GM08714 (cell line): ENCODE measurements around the gene TRERF1.

Experiments
- H3K4me3 ChIP-seq: fragments of 200-500 bp; sonication (Bioruptor generic); 2 replicates; pipeline ENCODE4 v1.5.1; 2014; ENCODE audit warnings: mild to moderate bottlenecking, low read length, inconsistent platforms
- ZNF274 ChIP-seq: IDR thresholded peaks from 2 replicates; pipeline ENCODE4 v1.6.1; 2012; ENCODE audit warnings: mild to moderate bottlenecking, low read depth, low read length

TRERF1 gene

DNA sequence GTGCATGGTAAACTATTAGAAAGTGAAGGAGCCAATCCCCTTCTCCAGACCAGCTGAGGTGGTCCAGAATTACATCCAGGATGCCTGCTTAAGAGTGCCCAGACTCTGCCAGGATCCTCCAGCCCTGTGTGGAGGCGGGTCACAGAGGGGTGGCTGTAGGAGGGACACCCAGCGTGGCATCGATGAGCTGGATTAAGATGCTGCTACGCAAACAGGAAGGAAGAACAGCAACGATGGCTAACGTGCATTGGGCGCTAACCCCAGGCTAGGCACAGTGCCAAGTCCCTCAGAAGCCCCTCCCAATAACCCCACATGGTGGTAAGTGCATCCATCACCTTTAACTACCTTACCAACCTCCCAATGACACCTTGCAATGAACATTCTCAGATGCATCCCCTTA, 170.2 kb downstream of the TRERF1 start:
- no peak overlapping the region for H3K4me3 ChIP-seq
- no peak for TF ChIP-seq ZNF274

DNA sequence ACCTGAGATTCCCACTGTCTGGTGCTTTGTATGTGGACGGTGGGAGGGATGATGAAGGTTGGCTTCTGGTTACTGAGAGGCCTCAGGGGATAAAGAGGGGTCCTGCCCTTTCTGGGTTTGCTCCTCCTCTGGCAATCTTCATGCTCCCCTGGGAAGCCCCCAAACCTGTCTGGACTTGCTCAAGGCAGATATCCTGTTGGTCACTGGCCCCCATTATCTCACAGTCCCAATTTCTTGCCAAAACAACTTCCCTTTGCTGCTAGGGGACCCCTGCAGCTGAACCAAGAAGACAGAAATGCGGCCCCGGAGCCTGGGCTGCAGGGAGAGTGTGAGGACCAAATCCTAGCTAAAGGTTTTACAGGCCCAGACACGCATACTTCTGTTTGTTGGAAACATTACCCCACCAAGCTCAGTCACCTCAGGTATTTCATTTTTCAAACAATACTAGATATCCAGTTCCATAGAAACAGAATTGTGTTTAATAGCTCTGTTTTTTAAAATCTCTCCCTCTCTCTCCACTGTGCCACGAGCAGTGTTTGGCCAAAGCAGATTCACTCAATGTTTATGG, 170.7 kb downstream of the TRERF1 start:
- TF ChIP-seq ZNF274 = no peak
- no peak overlapping the region for H3K4me3 ChIP-seq

DNA sequence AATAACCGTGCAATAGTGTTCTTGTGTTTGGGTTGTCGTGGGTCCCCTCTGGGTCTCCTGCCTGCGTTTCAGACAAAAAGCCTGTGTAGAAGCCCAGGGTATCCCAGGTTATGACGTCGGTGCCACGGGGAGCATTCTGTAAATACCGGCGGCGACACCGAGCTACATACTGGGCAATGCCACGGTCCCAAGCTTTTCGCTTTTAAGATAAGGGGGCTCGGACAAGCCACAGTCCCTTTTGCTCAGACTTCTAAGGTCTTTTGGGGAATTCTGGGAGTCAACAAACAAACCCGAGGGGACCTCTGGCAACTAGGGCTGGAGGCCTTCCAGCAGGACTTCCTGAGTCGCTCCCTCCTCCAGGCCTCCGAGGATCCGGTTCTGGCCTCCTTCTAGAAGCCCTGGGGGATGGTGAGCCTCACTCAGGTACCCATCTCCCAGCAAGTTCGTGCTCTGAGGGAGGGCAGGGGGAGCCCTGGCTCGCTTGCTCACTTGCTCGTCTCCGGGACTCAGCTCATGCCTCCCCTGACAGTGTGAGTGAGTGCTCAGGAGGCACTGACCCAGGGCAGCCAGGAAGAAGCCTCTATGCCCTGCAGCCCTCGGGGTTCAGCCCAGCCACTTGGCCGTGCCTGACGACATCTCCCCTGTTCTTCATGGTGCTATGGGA, 171.6 kb downstream of the TRERF1 start:
- no peak overlapping the region for H3K4me3 ChIP-seq
- no peak for TF ChIP-seq ZNF274

DNA sequence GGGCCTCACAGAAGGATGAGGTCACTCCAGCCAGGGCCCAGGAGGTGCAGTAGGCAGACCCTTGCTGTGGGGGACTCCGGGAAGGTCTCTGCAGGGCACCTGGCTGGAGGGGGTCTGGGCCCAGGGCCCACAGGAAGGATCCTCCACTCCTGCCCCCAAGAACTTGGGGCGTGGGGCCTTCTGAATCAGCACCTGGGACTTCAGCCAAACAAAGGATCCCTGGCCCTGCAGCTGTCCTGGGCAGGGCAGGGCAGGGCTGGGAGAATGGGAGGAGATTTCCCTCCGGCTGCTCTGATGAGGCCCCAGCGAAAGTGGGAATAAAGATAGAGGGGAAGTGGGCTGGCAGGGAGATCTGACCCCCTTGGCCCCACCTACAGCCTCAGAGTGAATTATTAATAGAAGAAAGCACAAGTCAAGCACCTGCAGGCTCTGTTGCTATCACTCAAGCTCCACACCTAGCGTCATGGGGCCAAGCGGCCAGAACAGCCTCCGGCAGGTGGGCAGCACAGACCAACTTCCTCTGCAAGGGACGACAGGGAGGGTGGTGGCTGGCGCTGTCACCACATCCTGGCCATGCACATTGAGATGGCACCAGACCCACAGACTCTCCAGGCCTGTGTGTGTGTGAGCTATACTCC, 172.5 kb downstream of the TRERF1 start:
- TF ChIP-seq ZNF274 = no peak
- no peak overlapping the region for H3K4me3 ChIP-seq

DNA sequence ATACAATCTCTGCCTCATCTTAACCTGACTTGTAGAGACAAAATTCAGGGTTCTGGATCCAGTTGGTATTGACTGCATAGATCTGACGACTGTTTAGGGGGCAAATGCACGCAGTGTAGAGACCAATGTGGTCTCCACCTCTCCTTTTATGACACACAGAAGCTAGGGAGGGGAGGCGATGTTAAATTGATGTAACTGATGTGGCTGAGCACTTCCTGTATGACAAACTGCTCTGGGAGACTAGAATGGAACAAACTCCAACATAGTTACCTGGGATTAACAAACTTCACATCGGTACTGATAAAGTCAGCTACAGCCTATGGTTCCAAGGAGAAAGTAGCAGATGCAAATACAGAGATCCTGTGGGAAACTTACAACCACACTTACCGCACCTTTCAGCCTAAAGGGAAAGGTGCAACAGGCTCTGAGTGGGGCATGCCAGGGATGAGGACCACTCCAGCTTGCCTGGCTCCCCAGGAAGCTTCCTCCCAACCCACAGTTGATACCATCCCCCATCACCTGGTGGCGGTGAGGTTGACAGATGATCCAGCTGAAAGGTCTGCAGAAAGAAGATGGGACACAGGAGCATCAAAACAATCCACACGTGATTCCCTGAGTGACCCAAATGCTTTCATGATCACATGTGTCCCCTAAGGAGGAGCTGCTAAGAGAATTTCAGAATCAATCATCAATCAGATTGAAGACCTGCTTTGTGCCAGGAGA, 173.4 kb downstream of the TRERF1 start:
- H3K4me3 ChIP-seq = no peak overlapping the region
- no peak for TF ChIP-seq ZNF274

DNA sequence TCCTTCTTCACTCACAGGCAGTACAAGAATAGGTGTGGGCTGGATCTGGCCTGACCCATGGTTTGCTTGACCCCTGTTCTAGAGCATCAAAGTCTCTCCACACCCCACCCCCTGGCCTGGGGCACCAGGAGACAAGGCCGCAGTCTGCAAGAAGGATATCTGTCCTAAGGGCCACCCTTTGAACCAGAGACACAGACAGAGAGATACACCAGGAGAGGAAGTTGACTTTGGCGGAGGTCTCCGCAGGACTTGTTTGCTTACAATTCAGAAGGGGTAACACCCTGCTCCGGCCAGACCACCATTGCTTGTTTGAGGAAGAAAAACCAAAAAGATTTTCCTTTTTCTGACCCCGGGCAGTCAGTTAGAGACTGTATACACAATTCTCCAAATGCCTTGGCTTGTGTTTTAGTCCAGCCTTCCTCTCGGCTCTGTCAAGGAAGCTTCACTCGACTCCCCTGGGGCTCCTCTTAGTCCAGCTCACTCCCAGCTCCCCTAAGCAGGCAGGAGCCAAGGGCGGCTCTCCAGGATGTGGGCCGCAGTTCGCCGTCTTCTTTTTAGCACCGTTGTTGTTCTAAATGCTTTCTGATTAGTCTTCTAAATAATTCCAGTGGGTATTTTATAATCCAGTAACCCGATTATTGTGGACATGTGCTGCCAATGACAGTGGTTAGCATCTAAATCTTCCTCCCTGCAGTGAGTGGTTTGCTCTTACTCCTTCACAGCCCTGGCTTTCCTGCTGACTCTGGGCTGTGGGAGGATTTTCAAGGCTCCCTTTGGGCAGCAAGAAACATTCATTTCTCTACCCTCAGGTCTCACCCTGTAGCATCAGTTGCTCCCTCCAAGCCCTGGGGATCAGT, 175.5 kb downstream of the TRERF1 start:
- H3K4me3 ChIP-seq = no peak overlapping the region
- no peak for TF ChIP-seq ZNF274

DNA sequence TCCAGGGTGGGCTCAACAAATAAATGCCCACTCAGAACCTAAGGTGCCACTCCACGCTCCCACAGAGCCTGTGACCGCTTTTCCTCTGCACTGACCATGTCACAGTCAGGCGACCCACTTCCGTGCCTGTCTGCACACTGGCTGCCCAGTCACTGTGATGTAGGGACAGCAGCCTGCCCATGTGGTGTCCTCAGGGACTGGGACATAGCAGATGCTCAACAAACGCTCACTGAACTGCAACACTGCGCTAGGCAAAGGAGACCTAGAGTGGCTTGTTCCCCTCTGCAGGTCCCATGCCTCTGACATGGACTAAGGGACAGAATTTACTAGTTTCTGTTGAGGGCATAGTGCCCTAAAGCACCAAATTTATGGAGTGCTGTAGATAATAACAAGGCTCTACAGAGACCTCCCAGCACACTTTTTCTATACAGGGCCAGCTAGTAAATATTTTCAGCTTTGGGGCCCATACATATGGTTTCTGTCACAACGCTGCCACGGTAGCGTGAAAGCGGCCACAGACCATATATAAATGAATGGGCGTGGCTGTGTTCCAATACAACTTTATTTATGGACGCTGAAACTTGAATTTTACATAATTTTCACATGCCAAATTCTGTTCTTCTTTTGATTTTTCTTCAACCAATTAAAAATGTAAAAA, 176.2 kb downstream of the TRERF1 start:
- H3K4me3 ChIP-seq = no peak overlapping the region
- TF ChIP-seq ZNF274 = no peak

DNA sequence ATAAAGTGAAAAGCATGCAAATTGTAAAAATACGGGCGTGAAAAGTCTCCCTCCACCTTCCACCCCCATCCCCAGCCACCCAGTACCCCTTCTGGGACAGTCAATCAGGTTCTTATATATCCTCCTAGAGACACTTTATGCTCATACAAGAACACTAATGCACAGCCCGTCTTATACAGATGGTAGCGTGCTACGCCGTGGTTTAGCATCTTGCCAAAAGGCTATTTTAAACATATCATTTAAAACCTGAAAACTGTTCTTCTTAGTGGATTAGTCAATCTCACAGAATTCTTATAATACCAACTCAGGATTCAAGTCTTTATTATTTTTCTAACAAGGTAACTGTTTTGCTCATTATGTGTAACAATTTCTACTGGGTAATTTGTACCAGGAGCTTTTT, 176.8 kb downstream of the TRERF1 start:
- no peak for TF ChIP-seq ZNF274
- no peak overlapping the region for H3K4me3 ChIP-seq

DNA sequence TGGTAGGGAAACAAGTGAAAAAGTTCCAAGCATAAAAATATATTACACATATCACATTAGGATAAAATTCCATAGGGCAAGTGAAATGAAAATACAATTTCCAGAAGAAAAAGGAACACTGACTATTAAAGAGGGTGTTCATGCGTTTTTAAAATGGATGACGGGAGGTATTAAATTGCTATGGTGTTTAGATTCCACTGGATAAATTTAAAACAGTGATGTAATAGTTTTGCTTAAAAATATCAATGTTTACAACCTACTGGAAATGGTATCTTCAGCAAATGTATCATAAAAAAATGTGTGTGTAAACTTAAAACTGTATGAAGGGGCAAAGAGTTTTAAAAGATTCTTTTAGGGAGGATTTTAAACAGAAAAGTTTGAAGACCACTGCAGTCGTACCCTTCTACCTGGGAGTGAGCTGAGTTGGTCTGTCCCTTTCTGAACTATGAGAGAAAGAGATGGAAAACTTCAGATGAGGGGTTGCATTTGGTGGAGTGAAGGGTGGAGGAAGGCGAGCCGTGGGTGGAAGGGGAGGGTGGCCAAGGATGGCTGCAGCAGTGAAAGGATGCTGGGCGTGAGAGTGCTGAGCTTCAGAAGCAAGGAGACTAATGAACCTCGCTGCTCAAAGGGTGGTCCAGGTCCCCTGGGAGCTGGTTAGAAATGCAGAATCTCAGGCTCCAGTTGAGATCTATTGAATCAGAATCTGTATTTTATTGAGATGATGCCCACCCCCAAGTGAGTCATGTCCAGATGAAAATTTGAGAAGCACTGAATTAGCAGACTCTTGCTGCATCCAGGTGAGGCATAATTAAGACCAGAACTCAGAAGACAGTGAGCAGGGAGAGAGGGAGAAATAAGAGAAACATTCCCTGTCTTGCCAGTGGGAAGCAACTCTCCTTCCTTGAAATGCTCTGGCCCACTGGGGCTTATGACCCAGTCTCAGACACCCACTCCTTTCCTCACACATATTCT, 179.6 kb downstream of the TRERF1 start:
- TF ChIP-seq ZNF274 = no peak
- no peak overlapping the region for H3K4me3 ChIP-seq

DNA sequence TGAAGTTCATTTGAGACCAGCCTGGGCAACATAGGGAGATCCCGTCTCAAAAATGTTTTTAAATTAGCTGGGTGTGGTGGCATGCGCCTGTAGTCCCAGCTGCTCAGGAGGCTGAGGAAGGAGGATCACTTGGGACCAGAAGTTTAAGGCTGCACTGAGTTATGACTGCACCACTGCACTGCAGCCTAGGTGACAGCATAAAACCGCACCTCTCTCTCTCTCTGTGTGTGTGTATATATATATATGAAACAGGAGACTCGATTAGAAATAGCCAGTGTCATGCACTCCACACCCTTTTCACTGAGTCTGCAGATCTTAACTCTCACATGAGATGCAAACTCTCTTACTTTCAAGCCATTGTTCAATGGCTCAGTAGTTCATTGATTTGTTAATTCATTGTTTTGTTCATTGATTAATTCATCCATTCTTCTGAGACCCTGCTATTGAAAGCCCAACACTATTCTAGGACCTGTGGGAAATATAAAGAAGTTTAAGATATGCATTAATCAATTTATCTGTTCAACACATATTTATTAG, 181.7 kb downstream of the TRERF1 start:
- no peak overlapping the region for H3K4me3 ChIP-seq
- TF ChIP-seq ZNF274 = no peak

DNA sequence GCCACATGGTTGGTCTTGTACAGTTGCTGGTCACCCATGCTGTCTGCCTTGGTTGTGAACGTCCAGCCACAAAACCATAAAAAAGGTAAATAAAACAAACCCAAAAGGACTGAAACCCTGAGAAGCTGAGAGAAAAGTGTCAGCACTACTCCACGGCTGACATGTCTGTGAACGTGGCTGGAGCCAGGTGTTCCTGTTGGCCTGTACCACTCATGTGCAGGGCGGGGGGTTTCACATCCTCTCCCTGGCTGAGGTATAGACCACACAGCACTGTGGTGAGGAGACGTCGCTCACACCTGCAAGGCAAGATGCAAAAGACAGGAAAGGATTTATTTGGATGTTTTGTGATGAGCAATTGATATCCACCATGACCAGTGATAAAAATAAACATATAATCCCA, 182.2 kb downstream of the TRERF1 start:
- H3K4me3 ChIP-seq = no peak overlapping the region
- TF ChIP-seq ZNF274 = no peak

DNA sequence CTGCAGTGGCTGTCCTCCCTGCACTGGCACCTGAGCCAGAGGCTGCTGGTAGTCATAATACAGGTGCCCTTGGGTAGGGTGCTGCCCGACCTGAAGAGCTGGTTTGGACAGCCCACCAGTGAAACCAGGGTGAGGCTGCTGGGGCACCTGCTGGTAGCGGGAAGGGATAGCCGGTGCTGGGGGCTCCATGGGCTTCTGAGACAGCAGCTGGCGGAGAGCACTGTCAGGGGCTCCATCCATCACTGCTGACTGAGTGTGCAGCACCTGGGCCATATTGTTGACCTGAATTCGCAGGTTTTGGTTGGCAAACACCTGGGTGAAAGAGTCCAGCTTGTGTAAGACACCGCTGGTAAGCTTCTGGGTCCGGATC, 182.9 kb downstream of the TRERF1 start:
- no peak for TF ChIP-seq ZNF274
- no peak overlapping the region for H3K4me3 ChIP-seq
